Activated CD4-positive, alpha-beta T cell treated with anti-CD3 and anti-CD28 coated beads for 4 hours (primary cell): Measurements from ENCODE around the gene ZSWIM3.
"Not testable (repeated sequence)": the region's sequence is repeated elsewhere in the genome, so short reads cannot be mapped to it uniquely, and the experiment has no call there.

Source experiments
- DNase-seq, 2 donors: peaks; one replicate each; pipeline ENCODE4 v3.0.0-alpha.2; 2020

ZSWIM3 gene

GRCh38 chr20:45890985-45891983 is 33.9 kb downstream of the ZSWIM3 start, which contains the start of the genes CTSA and NEURL2:
Gene CTSA (plus strand): TSS chr20:45891335. CDS start chr20:45891569, 234 bp downstream.
Gene NEURL2 (minus strand): TSS chr20:45891208. CDS start chr20:45890991, 217 bp downstream.
- peak; percentile 81 to 87 for DNase-seq

- no peak for DNase-seq
Observed at GRCh38 chr20:45892049-45892825, 34.8 kb downstream of the ZSWIM3 start.

GRCh38 chr20:45892828-45893500 is 35.5 kb downstream of the ZSWIM3 start:
- DNase-seq, result peak in 1 of 2 donors; percentile 24

- DNase-seq, result no peak
Observed at GRCh38 chr20:45893831-45894230, 36.4 kb downstream of the ZSWIM3 start.

- DNase-seq, result no peak
Observed at GRCh38 chr20:45894797-45895196, 37.4 kb downstream of the ZSWIM3 start.

- no peak for DNase-seq
Observed at GRCh38 chr20:45896641-45897161, 39.3 kb downstream of the ZSWIM3 start.

- DNase-seq, result no peak
Observed at GRCh38 chr20:45897289-45897688, 39.9 kb downstream of the ZSWIM3 start.

GRCh38 chr20:45897692-45898091 is 40.3 kb downstream of the ZSWIM3 start:
- no peak for DNase-seq

GRCh38 chr20:45898285-45898684 is 40.9 kb downstream of the ZSWIM3 start:
- DNase-seq, result no peak

GRCh38 chr20:45899046-45899835 is 41.8 kb downstream of the ZSWIM3 start:
- DNase-seq, result no peak

- DNase-seq, result not testable (repeated sequence)
Observed at GRCh38 chr20:45901332-45901731, 43.9 kb downstream of the ZSWIM3 start.

- DNase-seq, result no peak
Observed at GRCh38 chr20:45902199-45902701, 44.8 kb downstream of the ZSWIM3 start.

GRCh38 chr20:45904583-45905504 is 47.4 kb downstream of the ZSWIM3 start:
- no peak for DNase-seq

GRCh38 chr20:45905505-45906079 is 48.2 kb downstream of the ZSWIM3 start:
- DNase-seq, result no peak

GRCh38 chr20:45907219-45907948 is 50.0 kb downstream of the ZSWIM3 start:
- DNase-seq, result no peak

GRCh38 chr20:45908084-45908483 is 50.7 kb downstream of the ZSWIM3 start:
- no peak for DNase-seq

GRCh38 chr20:45909336-45909808 is 52.0 kb downstream of the ZSWIM3 start:
- no peak for DNase-seq

GRCh38 chr20:45909817-45910669 is 52.6 kb downstream of the ZSWIM3 start:
- no peak for DNase-seq
